HUDEP-2 (cell line): ENCODE data around the gene DBP.
"Not testable (repeated sequence)": the region's sequence is repeated elsewhere in the genome, so short reads cannot be mapped to it uniquely, and the experiment has no call there.

Experiments used
- DNase-seq, 76 experiments: peaks; one replicate each; lab custom pipeline; 2025; ENCODE audit not compliant: unreplicated experiment in 76 of 76; lab: John Stamatoyannopoulos, UW

DBP gene

GRCh38 chr19:48668761-48669160 lies 31.6 kb upstream of the DBP start:
- DNase-seq: no peak

GRCh38 chr19:48668332-48668731 lies 31.2 kb upstream of the DBP start:
- no peak for DNase-seq

- no peak for DNase-seq
Measured at GRCh38 chr19:48665786-48666185, 28.6 kb upstream of the DBP start.

GRCh38 chr19:48664476-48664875 lies 27.3 kb upstream of the DBP start:
- DNase-seq: no peak

- DNase-seq: no peak
Measured at GRCh38 chr19:48663667-48664066, 26.5 kb upstream of the DBP start.

GRCh38 chr19:48661711-48662090 lies 24.5 kb upstream of the DBP start:
- no peak for DNase-seq

- DNase-seq: peak in 72 of 76 experiments; percentile 72 to 99 (median 90)
Measured at GRCh38 chr19:48660852-48661710, 23.9 kb upstream of the DBP start.

GRCh38 chr19:48659768-48660167 lies 22.6 kb upstream of the DBP start:
- DNase-seq: no peak

GRCh38 chr19:48658483-48658882 lies 21.3 kb upstream of the DBP start:
- DNase-seq: no peak

GRCh38 chr19:48657828-48658227 lies 20.6 kb upstream of the DBP start:
- not testable (repeated sequence) for DNase-seq

GRCh38 chr19:48656840-48657474 lies 19.8 kb upstream of the DBP start:
- no peak for DNase-seq

GRCh38 chr19:48654299-48655059 lies 17.3 kb upstream of the DBP start:
- peak in 58 of 76 experiments; percentile 16 to 76 (median 54) for DNase-seq

GRCh38 chr19:48651683-48652048 lies 14.5 kb upstream of the DBP start:
- DNase-seq: no peak

- DNase-seq: no peak
Measured at GRCh38 chr19:48650974-48651682, 13.9 kb upstream of the DBP start.

GRCh38 chr19:48648134-48648533 lies 11.0 kb upstream of the DBP start:
- DNase-seq: no peak

GRCh38 chr19:48646722-48647216 lies 9.6 kb upstream of the DBP start:
- peak in 5 of 76 experiments; percentile 48 to 93 (median 81) for DNase-seq

GRCh38 chr19:48646001-48646721 lies 9.0 kb upstream of the DBP start, which contains the start of gene CA11:
CA11 (minus strand) TSS chr19:48646187; CDS start chr19:48645632, 555 bp downstream.
- DNase-seq: peak in 67 of 76 experiments; percentile 46 to 96 (median 85)

- DNase-seq: peak in 1 of 76 experiments; percentile 33
Measured at GRCh38 chr19:48645620-48646000, 8.4 kb upstream of the DBP start.

- peak in 68 of 76 experiments; percentile 19 to 87 (median 70) for DNase-seq
Measured at GRCh38 chr19:48644839-48645619, 7.8 kb upstream of the DBP start.
